HG02970 (cell line): ENCODE measurements around the gene XAF1.
"Not testable (repeated sequence)": the region's sequence is repeated elsewhere in the genome, so short reads cannot be mapped to it uniquely, and the experiment has no call there.

Experiments
- ATAC-seq: cut with Tn5 transposase; IDR thresholded peaks from one replicate; pipeline ENCODE4 v1.9.1; 2021; ENCODE audit warnings: mild to moderate bottlenecking, moderate library complexity, moderate number of reproducible peaks; ENCODE audit not compliant: unreplicated experiment, low FRiP score

XAF1 gene

DNA sequence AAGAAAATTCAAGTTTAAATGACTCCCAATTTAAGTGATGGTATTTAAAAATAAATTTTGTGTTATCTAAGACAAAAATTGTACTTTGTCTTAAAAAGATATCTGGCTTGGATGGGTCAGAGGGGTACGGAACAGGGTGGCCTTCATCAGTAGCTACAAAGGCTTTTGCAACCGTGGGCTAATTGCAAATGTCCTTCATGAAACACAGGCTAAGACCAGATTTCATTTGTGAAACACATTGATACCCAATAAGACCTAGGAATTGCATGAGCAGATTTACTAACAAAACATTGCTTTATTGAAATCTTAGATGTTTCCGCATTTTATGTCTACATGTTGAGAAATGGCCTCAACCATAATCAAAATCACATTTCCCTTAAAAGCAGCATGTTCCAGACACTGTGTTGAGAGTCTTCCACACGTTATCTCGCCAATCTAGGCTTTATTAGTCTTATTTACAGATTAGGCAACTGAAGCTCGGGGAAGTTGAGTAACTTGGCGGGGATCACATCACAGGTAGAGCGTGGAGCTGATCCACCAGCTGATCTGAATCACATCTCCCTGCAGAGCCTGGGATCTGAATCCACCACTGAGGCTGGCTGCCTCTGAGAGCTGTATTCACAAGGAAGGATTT is 42.0 kb downstream of the XAF1 start:
- ATAC-seq = no peak

DNA sequence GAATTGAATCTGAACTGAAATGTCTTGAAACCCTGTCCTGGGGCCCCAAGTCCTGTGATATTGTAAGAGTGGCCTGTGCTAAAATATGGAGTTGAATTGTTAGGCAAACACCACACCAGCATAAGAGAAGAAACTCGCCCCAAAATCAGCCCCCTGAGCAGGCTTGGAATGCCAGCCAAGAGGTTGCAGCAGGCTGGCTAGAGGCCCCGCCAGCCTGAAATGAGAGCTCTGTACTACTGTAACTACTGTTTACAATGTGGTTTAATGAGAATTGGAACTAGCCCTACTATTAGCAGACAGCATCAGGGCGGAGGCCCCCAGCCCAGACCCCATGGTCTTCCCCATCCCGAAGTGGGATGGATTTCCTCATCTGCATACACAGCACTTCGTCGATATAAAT is 43.9 kb downstream of the XAF1 start:
- no peak for ATAC-seq

DNA sequence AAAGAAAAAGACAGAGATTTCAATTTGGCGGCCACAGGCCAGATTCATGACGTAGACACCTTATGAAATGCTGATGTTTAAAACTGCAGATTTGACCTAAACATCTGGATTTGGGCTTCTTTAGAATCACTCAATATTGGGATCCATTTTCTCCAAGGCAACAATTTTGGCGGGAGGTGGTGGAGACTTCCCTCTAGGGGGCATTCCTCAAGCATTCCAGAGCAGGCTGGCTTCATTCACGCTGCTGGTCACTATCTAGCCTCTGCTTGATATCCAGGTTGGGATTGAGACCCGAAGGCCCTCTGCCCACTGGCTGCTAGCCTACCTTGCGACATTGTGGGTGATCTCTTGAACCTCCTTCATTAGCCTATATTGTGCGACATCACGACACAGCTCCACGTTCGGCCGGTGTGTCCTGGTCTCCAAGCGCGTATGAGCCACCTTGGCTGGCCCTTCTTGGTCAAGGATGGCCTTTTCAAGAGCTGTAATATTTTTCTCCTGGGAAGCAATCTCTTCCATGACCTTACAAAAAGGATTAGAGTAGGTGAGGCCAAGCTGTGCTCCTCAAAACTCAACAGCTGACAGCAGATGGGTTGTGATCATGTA is 44.7 kb downstream of the XAF1 start:
- ATAC-seq = no peak

DNA sequence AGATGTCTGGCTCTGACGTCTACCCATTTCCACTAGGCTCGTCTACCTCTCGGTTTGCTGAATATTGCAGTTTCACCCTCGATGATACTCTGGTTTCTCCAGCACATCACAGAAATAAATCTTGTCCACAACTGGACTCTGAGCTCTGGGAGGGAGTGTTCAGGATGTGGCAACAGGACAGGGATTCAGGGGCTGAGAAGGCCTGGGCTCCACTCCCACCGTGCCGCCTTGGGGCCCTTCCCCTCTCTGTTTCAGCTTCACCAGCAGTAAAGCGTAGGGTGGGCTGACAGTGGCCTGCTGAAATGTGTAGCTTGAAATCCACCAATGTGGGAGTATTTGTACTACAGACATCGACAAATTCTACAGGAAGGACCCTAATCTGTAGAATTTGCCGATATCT is 55.7 kb downstream of the XAF1 start:
- ATAC-seq = no peak

DNA sequence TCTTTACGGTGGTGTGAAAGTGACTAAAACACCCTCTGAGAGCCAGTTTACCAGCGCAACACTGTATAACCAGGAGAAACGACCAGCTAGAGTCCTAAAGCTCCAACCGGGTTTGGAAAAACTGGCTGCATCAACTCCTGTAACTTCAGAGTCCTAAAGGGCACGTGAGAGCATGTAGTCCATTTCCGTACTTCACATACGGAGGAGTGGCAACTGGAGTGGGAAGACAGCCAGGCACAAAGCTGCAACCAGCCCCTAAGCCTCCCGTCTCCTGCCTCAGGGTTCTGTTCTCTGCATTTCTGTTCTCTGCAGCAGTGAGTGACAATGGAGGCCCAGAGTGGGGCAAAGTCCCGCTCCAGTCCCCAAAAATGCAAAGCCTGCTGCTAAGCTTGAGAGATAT is 56.4 kb downstream of the XAF1 start:
- no peak for ATAC-seq

DNA sequence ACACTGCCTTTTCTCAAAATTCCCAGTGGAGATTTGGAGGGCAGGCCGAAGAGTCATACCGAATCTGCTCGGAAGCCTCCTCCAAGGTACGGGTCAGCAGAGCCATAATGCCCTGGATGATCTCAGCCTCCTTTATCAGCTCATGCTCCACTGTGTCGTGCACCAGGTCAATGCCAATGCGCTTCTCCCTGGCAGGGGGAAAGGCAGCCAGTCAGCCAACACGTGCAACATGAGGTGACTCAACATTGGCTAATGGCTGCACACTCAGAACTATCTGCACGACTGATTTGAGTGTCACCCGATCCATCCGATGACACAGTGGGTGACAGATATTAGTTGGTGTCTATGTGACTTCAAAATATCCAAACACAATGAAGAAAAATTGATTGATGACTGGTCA is 59.9 kb downstream of the XAF1 start:
- no peak for ATAC-seq

DNA sequence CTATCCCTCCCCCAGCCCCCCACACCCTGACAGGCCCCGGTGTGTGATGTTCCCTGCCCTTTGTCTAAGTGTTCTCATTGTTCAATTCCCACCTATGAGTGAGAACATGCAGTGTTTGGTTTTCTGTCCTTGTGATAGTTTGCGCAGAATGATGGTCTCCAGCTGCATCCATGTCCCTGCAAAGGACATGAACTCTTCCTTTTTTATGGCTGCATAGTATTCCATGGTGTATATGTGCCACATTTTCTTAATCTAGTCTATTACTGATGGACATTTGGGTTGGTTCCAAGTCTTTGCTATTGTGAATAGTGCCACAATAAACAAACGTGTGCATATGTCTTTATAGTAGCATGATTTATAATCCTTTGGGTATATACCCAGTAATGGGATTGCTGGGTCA is 60.5 kb downstream of the XAF1 start:
- not testable (repeated sequence) for ATAC-seq

DNA sequence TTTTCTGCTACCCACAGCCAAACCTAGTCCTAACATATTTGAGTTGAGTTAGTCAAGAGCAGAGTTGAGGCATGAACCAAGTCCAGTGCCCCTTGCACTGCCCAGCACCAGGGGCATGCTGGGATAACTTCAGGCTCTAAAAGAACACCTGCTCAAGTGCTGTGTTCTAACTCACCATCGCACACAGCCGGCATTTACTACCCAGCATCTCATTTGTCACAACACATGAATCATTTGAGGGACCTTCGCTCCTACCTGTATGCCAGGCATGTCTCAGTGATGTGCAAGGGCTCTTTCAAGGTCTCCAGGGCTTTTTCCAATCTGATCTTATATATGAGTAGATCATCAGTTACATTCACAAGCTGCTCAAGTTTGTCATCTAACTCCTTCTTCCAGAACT is 63.1 kb downstream of the XAF1 start:
- no peak for ATAC-seq

DNA sequence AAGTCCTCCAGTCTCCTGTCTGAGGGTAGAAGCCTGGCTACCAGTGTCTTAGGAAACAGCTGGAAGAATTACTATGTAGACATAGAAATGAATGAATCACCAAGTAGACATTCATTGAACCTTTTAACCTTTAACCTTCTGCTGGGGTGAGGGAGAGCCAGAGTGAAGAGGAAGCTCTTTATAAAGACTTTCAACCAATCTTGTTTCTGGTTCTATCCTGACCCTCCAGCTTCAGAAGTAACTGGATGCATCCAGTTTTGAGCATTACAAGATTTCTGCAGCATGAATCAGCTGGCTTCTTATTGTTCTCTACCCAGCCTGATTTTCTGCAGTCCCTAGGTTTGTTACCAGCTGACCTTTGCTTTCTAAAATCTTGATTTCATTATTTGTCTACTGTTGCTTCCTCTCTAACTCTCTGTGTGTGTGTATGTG is 67.2 kb downstream of the XAF1 start:
- ATAC-seq = no peak
